Measurements from ENCODE around the gene BTBD17. TPM values are rescaled to one million over a fixed set of nuclear protein-coding genes. Genes with fewer than 3 reads are reported as not detected.

BTBD17 gene
- total and polyA plus RNA-seq, 5 experiments from 2014 or later: not detected

- no peak overlapping the region for H3K4me3 Mint-ChIP-seq
- POLR2A ChIA-PET: no interaction called here
- H3K4me1 Mint-ChIP-seq: peaks cover 0 to 18% (median 4%) of the 10 kb centered on the region in 4 donors
- no peak for DNase-seq
- H3K9me3 Mint-ChIP-seq: no peaks in the 10 kb centered on the region
- H3K27ac Mint-ChIP-seq: no peak overlapping the region
- H3K27me3 Mint-ChIP-seq: peaks cover 9 to 68% (median 47%) of the 10 kb centered on the region in 5 donors
- ATAC-seq: peak in 1 of 2 donors; percentile 45
- H3K36me3 Mint-ChIP-seq: no peaks in the 10 kb centered on the region
These were observed 10.0 kb downstream of the BTBD17 start for GRCh38 chr17:74351552-74352210.

GRCh38 chr17:74350486-74350885 is 11.2 kb downstream of the BTBD17 start:
- ATAC-seq: no peak
- H3K4me1 Mint-ChIP-seq: peaks cover 0 to 18% (median 4%) of the 10 kb centered on the region in 4 donors
- H3K36me3 Mint-ChIP-seq: no peaks in the 10 kb centered on the region
- no peaks in the 10 kb centered on the region for H3K9me3 Mint-ChIP-seq
- POLR2A ChIA-PET: no interaction called here
- no peak overlapping the region for H3K4me3 Mint-ChIP-seq
- no peak overlapping the region for H3K27ac Mint-ChIP-seq
- no peak for DNase-seq
- peaks cover 9 to 57% (median 41%) of the 10 kb centered on the region in 5 donors for H3K27me3 Mint-ChIP-seq

- DNase-seq (no peak), ATAC-seq (no peak)
- Mint-ChIP-seq H3K36me3 (no peaks in the 10 kb centered on the region), H3K27ac (no peak overlapping the region), H3K9me3 (no peaks in the 10 kb centered on the region), H3K27me3 (peaks cover 9 to 44% (median 27%) of the 10 kb centered on the region in 5 donors), H3K4me3 (no peak overlapping the region), H3K4me1 (peaks cover 0 to 13% (median under 1%) of the 10 kb centered on the region in 4 donors)
- POLR2A ChIA-PET: no interaction called here
These were observed 12.5 kb downstream of the BTBD17 start for GRCh38 chr17:74349120-74349519.

GRCh38 chr17:74347646-74348045 is 14.0 kb downstream of the BTBD17 start:
- H3K9me3 Mint-ChIP-seq: no peaks in the 10 kb centered on the region
- H3K4me3 Mint-ChIP-seq: no peak overlapping the region
- POLR2A ChIA-PET: no interaction called here
- peaks cover 0 to 4% (median 0%) of the 10 kb centered on the region in 4 donors for H3K4me1 Mint-ChIP-seq
- H3K36me3 Mint-ChIP-seq: no peaks in the 10 kb centered on the region
- DNase-seq (no peak), ATAC-seq (no peak)
- H3K27me3 Mint-ChIP-seq: peaks cover 8 to 29% (median 13%) of the 10 kb centered on the region in 5 donors
- H3K27ac Mint-ChIP-seq: no peak overlapping the region

- Mint-ChIP-seq H3K4me3 (no peak overlapping the region), H3K4me1 (peaks cover 0 to 2% (median 0%) of the 10 kb centered on the region in 4 donors), H3K36me3 (no peaks in the 10 kb centered on the region), H3K27me3 (peaks cover 5 to 21% (median 9%) of the 10 kb centered on the region in 5 donors), H3K9me3 (no peaks in the 10 kb centered on the region), H3K27ac (peak overlapping the region in 1 of 10 donors; percentile 63)
- no peak for DNase-seq
- ATAC-seq: no peak
- POLR2A ChIA-PET: no interaction called here
These were observed 16.0 kb downstream of the BTBD17 start for GRCh38 chr17:74345433-74346241.

- Mint-ChIP-seq H3K36me3 (no peaks in the 10 kb centered on the region), H3K4me3 (no peak overlapping the region), H3K27ac (no peak overlapping the region), H3K4me1 (no peaks in the 10 kb centered on the region), H3K9me3 (no peaks in the 10 kb centered on the region), H3K27me3 (peaks cover 6 to 15% (median 7%) of the 10 kb centered on the region in 5 donors)
- DNase-seq (no peak), ATAC-seq (no peak)
- POLR2A ChIA-PET: interaction anchor here (0.6 kb wide), 1 partner anchor 33 kb away, joined by 4 read pairs; no protein-coding TSS in a partner anchor
These were observed 17.0 kb downstream of the BTBD17 start for GRCh38 chr17:74344658-74345057.

- POLR2A ChIA-PET: interaction anchor here (0.6 kb wide), 2 partner anchors 34 to 236 kb away, joined by 3 to 4 read pairs; no protein-coding TSS in a partner anchor
- no peak for ATAC-seq
- Mint-ChIP-seq H3K27me3 (peaks cover 6 to 13% (median 7%) of the 10 kb centered on the region in 5 donors), H3K36me3 (no peaks in the 10 kb centered on the region), H3K27ac (no peak overlapping the region), H3K4me3 (no peak overlapping the region), H3K4me1 (no peaks in the 10 kb centered on the region), H3K9me3 (no peaks in the 10 kb centered on the region)
- DNase-seq: no peak
These were observed 18.0 kb downstream of the BTBD17 start for GRCh38 chr17:74343526-74344284.

GRCh38 chr17:74343121-74343520 is 18.5 kb downstream of the BTBD17 start:
- Mint-ChIP-seq H3K36me3 (no peaks in the 10 kb centered on the region), H3K27ac (no peak overlapping the region), H3K4me1 (no peaks in the 10 kb centered on the region), H3K4me3 (no peak overlapping the region), H3K9me3 (no peaks in the 10 kb centered on the region), H3K27me3 (peaks cover 2 to 7% (median 6%) of the 10 kb centered on the region in 5 donors)
- POLR2A ChIA-PET: interaction anchor here (0.6 kb wide), 1 partner anchor 236 kb away, joined by 3 read pairs; no protein-coding TSS in a partner anchor
- DNase-seq (no peak), ATAC-seq (no peak)

GRCh38 chr17:74342224-74342623 is 19.4 kb downstream of the BTBD17 start:
- Mint-ChIP-seq H3K4me3 (no peak overlapping the region), H3K27me3 (peaks cover 0 to 6% (median 3%) of the 10 kb centered on the region in 5 donors), H3K36me3 (no peaks in the 10 kb centered on the region), H3K4me1 (no peaks in the 10 kb centered on the region), H3K9me3 (no peaks in the 10 kb centered on the region), H3K27ac (no peak overlapping the region)
- DNase-seq: no peak
- no peak for ATAC-seq
- POLR2A ChIA-PET: no interaction called here

GRCh38 chr17:74340470-74341023 is 21.1 kb downstream of the BTBD17 start:
- ATAC-seq: no peak
- Mint-ChIP-seq H3K4me1 (no peaks in the 10 kb centered on the region), H3K27ac (no peak overlapping the region), H3K36me3 (no peaks in the 10 kb centered on the region), H3K27me3 (peaks cover 0 to 6% (median 1%) of the 10 kb centered on the region in 5 donors), H3K4me3 (no peak overlapping the region), H3K9me3 (no peaks in the 10 kb centered on the region)
- no peak for DNase-seq
- POLR2A ChIA-PET: no interaction called here

- H3K27ac Mint-ChIP-seq: no peak overlapping the region
- H3K36me3 Mint-ChIP-seq: no peaks in the 10 kb centered on the region
- DNase-seq: no peak
- POLR2A ChIA-PET: no interaction called here
- H3K9me3 Mint-ChIP-seq: no peaks in the 10 kb centered on the region
- no peak for ATAC-seq
- H3K27me3 Mint-ChIP-seq: peaks cover 0 to 6% (median 1%) of the 10 kb centered on the region in 5 donors
- H3K4me1 Mint-ChIP-seq: no peaks in the 10 kb centered on the region
- no peak overlapping the region for H3K4me3 Mint-ChIP-seq
These were observed 22.0 kb downstream of the BTBD17 start for GRCh38 chr17:74339537-74340195.

- no peak for DNase-seq
- ATAC-seq: no peak
- no peaks in the 10 kb centered on the region for H3K4me1 Mint-ChIP-seq
- no peaks in the 10 kb centered on the region for H3K36me3 Mint-ChIP-seq
- no peak overlapping the region for H3K27ac Mint-ChIP-seq
- no peaks in the 10 kb centered on the region for H3K9me3 Mint-ChIP-seq
- peaks cover 0 to 6% (median 1%) of the 10 kb centered on the region in 5 donors for H3K27me3 Mint-ChIP-seq
- no peak overlapping the region for H3K4me3 Mint-ChIP-seq
- POLR2A ChIA-PET: no interaction called here
These were observed 23.7 kb downstream of the BTBD17 start for GRCh38 chr17:74337834-74338500.

Measured in naive thymus-derived CD8-positive, alpha-beta T cell (primary cell).